GM18909 (cell line): ENCODE measurements around the gene C11orf42.

Source experiments
- ATAC-seq: cut with Tn5 transposase; IDR thresholded peaks from one replicate; pipeline ENCODE4 v1.9.1; 2021; ENCODE audit warnings: mild to moderate bottlenecking; ENCODE audit not compliant: unreplicated experiment, poor library complexity

The C11orf42 gene, protein sequence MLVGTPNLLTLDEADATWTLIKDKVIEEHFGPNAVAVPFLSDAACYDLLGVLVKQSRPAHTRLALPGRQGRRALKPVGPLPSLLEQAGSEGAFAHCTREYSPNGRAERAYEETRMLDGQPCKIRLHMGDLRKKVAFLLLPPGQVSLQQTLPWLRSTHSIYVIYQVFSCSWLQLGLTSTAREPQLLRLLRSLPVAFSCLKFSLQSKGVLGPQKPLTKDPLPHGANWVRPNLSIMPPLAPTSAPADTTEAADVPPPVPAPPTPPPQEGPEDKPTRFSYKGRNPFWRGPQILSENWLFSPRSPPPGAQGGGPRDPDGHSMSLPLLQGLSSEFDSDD

DNA sequence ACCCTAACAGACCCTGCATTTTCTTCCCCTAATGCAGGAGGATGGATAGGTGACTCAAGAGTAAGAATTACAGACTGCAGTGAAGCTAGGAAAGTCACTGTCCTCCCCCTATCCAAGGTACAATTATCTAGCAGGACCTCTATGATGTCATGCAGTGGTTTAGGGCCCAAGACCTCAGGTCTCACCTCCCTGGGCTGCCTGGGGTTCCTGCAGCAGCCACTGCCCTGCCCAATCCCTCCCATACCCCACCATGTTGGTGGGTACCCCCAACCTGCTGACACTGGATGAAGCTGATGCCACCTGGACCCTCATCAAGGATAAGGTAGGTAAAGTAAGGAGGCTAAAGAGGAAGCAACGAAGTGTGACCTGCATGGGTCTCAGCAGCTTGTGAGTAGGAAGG, at the start of gene C11orf42:
TSS of gene C11orf42 (plus strand) at position 192 of the 400 bp plus-strand sequence. CDS start at position 251, 59 bp downstream.
- no peak for ATAC-seq

DNA sequence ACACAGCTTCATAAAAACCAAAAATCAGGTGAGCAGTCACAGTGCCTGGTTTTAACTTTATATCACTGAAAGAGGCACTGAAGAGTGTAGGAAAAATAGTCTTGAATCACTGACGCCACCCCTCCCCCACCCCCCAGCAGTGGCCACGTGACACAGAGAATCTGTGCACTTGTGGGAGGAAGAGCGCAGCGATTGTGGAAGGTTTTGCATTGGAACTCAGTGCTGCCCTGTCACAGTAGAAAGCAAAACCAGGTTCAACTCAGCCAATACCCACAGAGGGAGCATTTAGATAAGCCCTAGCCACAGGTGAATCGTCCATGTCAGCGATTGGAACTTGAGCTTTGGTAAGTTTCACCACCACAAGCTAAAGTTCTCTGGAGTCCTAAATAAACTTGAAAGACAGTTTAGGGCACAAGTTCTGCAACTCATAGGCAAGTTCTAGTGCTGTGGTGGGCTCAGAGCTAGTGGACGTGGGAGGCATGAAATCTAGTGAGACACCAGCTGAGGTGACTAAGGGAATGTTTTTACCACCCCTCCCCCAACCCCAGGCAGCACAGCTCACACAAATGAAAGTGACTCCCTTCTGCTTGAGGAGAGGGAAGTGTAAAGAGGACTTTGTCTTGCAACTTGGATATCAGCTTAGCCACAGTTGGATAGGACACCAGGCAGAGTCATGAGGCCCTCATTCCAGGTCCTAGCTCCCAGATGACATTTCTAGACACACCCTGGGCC, 48.6 kb upstream of the C11orf42 start:
- no peak for ATAC-seq

DNA sequence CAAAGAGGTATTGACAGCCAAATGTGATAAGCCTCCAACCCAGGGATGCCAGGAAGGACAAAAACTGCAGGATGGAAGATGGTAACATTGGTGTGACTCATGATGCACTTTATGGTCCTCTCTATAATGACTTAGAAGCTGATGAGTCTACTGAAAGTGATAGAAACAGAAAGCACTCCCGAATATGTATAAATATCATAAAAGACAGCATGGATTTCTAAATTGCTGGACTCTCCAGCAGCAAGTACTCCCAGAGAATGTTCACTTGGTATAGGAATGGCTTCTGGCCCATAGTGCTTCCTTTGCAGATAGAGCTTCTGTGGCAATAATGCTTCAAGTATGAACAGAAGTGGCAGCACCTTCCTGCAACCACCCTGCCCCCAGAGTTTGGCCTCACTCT, 35.1 kb upstream of the C11orf42 start, which contains the start of gene OR52B2:
TSS of gene OR52B2 (minus strand) at position 101 of the 400 bp plus-strand sequence. CDS start at position 101, 0 bp downstream.
- no peak for ATAC-seq

DNA sequence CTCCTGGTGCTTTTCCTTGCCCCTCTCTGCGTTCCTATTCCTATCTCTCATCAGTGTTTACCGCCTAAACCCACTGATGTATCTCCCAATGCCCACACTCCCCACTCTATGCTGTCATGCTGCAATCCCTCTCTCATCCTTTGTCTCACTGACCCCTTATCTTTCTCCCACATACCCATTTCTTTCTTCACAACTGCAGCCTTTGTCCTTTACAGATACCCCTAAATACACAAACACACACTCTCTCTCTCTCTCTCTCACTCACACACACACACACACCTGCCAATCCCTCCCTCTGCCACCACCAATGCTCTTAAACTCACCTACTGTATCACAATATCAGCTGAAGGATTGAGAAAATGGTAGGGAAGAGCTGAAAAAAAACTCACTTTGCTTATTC, 29.9 kb upstream of the C11orf42 start:
- ATAC-seq, result no peak

DNA sequence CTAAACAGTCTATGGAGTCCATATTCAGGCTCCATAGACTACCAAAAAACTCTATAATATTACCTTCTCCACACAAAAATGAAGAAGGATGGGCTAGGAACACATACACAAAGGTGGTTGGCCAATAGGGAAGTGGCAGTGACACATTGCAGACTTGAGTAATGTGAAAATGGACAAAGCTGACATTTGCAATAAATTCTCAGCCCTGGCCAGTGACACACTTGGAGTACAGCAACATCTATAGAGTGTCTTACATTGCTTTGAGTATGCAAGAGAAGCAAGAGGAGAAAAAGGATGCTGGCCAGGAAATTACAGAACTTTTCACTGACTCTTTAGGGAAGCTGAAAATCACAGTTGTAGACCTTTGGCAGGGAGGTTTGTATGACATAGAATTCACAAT, 13.6 kb upstream of the C11orf42 start:
- no peak for ATAC-seq

DNA sequence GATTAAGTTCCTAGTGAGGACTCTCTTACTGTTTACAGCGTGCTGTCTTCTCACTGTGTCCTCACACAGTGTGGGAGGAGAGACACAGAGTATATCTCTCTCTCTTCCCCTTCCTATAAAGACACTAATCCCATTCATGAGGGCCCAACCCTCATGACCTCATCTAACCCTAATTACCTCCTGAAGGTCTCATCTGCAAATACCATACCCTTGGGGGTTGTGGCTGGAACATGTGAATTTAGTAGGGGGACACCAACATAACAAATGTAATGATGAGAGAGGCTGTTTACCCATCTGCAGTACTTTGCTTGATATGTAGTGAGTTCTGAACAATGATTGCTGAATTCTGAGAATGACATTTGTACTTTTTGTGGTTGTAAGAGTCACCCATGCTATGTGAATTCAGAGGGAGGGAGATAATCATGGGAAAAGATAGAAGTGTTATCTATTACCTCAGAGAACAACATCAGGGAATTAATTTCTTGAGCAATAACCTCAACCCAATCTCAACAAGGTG, 11.2 kb upstream of the C11orf42 start:
- no peak for ATAC-seq

DNA sequence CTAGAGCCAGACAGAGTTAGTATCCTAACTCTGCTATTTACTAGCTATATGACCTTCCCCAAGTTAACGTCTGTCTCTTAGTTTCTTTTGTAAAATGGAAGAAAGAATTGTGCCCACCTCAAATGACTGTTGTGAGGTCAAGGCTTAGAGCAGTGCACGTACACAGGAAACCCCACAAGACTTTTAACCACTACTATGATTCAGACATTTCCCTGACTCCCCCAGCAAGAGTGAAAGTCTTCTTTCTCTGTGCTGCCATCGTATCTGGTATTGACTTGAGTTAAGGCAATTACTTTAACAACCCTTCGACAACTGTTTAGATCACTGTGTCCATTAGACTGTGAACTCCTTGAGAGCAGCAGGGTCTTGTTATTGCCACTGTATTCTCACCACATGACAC, 9.0 kb upstream of the C11orf42 start:
- ATAC-seq, result no peak

DNA sequence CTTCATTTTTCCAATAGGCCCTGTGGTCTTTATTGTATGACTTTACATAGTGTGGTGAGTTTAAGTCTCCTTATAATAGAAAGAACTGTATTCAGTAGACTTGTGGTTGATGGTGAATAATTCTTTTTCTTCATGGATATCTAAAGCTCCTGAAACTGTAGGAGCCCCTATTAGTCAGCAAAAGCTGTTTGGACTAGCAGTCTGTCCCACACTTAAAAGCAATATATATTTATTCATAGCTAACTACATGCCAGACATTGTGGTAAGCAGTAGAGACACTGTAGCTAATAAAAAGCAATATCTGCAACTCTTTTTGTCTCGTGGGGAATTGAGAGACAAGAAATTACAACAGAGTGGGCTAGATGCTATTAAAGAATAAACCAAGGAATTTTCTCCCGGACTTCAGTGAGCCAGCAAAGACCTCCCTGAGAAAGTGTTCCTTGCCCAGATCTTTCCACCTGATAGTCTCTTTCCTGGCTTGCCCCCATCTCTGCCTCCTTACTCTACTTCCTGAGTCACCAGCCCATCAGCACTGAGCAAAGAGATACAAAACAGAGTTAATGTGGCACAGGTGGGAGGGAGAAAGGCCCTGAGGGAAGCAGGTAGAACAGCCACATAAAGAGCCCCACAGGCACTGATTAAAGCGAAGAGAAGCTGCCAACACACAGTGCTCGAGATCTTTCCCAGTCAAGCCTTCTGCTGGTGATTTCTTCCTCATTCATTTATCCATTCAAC, 7.7 kb upstream of the C11orf42 start:
- no peak for ATAC-seq

DNA sequence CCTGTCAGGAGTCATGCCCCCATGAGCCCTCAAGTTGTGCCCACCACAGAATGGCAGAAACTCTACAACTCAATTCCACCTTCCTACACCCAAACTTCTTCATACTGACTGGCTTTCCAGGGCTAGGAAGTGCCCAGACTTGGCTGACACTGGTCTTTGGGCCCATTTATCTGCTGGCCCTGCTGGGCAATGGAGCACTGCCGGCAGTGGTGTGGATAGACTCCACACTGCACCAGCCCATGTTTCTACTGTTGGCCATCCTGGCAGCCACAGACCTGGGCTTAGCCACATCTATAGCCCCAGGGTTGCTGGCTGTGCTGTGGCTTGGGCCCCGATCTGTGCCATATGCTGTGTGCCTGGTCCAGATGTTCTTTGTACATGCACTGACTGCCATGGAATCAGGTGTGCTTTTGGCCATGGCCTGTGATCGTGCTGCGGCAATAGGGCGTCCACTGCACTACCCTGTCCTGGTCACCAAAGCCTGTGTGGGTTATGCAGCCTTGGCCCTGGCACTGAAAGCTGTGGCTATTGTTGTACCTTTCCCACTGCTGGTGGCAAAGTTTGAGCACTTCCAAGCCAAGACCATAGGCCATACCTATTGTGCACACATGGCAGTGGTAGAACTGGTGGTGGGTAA, 6.1 kb upstream of the C11orf42 start, which contains the start of gene OR52W1:
TSS of gene OR52W1 (plus strand) at position 51 of the 637 bp plus-strand sequence. CDS start at position 51, 0 bp downstream.
- no peak for ATAC-seq

DNA sequence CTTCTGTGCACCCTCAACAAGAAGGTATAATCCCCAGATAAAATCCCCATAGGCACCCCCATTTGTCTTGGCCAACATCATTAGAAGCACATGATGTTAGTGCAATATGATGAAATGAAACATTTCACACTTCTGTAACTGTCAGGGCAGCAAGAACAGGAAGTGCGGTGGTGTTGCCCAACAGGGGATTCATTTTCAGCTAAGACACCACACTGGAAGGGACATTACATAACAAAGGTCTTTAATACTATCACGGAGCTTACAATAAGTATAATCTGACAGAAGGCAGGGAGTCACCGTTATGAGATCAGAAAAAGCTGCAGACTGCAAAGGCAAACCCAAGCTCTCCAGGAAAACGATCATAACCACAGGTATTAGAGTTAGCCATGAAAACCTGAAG, 4.4 kb upstream of the C11orf42 start:
- ATAC-seq, result no peak

DNA sequence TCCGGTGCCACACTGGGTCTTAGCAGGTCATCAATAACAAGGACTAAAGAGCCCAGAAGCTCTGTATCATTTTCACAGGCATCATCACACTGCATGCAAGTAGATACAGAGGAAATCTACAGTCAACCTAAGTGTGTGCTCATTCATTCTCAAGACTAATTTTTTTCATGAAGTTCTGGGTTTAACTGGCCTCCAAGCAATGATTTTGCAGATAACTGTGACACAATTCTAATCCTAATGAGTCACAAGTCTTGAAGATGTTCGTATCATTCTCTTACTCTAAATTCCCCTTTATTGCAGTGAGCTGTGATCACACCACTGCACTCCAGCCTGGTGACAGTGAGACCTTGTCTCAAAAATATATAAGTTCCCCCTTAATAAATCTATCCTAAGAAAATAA, 3.9 kb upstream of the C11orf42 start:
- no peak for ATAC-seq

DNA sequence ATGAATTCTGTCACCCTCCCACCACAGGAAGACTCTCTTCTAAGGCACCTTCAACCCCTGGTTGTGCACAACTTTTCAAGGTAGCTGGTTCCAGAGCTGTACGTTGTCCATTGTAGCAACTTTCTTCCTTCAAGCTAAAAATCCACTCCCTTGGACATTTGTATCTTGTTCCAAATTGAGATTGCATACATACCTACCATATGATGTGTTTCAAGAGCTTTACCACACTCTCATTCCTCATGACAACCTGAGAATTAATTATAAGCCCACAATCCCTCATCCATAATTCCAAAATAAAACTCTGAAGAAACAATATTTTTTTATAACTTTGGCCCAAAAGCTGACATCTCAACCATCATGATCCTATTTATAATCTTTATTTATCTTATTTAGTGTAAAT, 3.3 kb upstream of the C11orf42 start:
- no peak for ATAC-seq

DNA sequence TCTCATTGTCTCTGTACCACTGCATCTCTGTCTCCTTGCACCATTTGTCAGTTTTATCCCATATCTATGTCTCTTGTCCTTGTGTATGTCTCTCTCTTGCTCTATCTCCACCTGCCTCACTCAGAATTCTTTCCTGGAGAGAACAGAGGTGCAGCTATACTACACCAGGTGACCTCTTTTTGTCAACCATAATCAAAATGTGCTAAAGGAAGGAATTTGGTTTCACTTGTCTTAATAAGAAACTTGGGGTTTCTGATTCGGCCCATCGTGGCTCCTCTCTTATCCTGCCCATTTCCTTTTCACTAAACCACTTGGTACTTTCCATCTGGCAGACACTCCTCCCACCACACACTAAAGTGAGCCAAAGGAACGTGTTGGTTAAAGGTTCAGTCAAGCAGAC, 2.0 kb upstream of the C11orf42 start:
- peak; percentile 81 for ATAC-seq

DNA sequence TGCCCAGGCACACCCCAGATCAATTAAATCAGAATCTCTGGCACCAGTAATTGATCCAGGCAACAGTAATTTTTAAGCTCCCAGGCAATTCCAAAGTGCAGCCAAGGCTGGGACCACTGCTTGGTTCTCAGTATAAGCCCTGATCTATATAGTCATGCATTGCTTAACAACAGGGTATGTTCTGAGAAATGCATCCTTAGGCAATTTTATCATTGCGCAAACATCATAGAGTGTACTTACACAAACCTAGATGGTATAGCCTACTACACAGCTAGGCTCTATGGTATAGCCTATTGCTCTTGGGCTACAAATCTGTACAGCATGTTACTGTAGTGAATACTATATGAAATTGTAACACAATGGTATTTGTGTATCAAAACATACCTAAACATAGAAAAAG, 651 bp upstream of the C11orf42 start:
- no peak for ATAC-seq

DNA sequence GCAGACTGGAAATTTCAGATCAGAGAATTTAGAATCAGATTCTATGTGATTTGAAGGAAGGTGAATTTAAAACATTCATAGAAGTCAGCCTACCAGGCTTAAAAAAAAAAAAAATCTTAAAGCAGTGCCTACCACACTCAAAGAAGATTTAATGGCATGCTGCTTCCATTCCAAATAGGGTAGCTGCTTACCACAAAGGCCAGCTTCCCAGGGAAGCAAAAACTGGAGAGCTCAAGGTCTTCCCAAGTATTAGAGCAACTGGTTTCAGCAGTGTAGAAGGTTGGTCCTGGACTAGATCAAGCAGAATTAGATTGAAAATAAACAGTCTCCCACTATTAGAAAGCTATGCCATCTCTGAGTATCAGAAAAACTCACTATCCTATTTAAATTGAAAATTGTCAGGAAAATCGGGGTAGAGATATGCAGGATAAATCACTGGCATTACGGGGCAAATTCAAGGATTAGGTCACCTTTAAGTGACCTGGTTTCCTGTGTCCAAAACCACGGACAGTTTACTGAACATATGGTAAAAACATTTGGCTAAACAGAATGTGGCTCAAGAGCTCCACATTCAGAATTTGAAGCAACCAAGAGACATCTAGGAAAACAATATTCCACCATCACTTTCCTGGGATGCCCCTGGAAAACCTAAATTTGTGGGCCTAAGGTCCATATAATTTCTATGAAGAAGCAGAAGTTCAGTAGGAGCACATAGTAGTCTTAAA, 1.3 kb downstream of the C11orf42 start:
- ATAC-seq, result no peak

DNA sequence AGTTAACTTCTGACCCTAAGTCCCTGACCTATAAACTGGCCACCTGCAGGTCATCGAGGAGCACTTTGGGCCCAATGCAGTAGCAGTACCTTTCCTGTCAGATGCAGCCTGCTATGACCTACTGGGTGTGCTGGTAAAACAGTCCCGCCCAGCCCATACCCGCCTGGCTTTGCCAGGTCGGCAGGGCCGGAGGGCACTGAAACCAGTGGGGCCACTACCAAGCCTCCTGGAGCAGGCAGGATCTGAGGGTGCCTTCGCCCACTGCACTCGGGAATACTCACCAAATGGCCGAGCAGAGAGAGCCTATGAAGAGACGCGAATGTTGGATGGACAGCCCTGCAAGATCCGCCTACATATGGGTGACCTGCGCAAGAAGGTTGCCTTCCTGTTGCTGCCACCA, 4.4 kb downstream of the C11orf42 start:
- ATAC-seq, result no peak

DNA sequence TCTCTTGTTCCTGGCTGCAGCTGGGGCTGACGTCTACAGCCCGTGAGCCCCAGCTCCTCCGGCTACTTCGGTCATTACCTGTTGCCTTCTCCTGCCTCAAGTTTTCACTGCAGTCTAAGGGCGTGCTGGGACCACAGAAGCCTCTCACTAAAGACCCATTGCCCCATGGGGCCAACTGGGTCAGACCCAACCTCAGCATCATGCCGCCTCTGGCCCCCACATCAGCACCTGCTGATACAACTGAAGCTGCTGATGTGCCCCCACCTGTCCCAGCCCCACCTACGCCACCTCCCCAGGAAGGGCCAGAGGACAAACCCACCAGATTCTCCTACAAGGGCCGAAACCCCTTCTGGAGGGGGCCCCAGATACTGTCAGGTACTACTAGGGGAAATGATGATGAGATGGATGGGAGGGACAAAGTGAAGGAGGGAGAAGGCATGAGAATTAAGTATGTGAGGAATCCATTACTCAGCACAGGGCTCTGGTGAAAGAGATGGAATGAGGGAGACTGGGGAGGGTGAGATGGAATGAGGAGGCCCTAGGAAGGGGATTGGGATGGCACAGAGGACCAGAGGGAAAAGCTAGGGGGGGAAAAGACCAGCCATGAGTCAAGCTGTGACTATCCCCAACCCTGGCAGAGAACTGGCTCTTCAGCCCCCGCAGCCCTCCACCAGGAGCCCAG, 5.1 kb downstream of the C11orf42 start:
- ATAC-seq, result no peak

DNA sequence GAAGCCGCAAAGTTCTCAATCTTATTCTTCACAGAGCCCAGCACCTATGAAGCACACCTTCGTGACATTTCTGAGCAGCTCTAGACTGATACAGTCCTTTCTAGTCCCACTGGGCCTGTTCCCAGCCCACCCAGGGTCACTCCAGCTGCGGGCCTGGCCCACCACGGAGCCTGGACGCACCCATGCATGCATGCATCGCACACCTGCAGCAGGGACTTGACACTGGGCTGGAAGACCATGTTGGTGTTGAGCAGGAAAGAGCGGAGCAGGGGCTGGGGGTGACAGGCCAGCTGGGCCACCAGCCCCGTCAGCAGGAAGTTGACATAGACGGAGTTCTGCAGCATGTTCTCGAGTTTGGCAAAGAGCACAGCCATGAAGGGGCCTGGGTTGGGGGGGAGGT, 9.2 kb downstream of the C11orf42 start:
- no peak for ATAC-seq

DNA sequence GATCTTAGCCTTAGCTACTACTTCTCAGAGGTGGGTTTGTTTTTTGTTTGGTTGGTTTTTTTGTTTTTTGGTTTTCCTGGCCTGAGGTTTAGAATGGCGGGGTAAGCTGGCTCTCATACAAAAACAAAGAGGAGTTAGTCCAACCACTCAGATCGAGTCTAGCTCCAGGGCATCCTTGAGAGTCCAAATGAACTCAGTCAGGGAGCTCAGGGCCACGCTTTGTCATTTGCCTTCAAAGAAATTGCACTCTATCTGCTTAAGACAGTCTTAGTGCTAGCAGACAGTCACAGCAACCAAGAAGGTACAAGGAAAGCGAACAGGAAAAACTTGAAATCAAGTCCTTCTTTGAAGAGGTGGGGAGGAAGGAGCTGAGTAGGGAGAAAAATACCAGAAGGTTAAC, 11.1 kb downstream of the C11orf42 start:
- no peak for ATAC-seq
